ENCODE data around the gene FLCN. TPM values are rescaled to one million over a fixed set of nuclear protein-coding genes. Genes with fewer than 3 reads are reported as not detected.
"Not testable (repeated sequence)": the region's sequence is repeated elsewhere in the genome, so short reads cannot be mapped to it uniquely, and the experiment has no call there.

The FLCN gene
- total and polyA plus RNA-seq, 10 of the 15 experiments (the other 5 are each of a cell fraction or from before 2014, with no cell fraction given) = 1.1 to 24.7 (median 10.4) TPM

DNA sequence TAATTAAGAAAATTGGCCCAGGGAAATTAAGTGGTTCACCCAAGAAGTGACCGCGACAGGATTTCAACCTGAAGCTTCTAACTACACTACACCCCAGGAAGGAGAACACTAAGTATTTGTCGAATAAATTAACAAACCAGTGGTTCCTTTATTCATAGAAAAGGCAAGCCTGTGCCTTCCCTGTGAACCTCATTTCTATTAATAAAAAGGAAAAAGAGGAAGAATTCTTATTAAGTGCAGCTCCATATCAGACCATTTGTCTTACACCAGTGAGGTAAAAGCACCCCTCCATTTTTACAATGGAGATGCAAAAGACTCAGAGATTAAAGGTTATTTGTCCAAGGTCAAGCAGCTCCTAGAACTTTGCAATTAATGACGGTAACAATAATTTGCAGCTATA, 42.3 kb upstream of the FLCN start:
- 50% methylated on average over 4 of the region's 4 CpGs for WGBS (ENCODE audit: insufficient coverage, insufficient replicate concordance, low lambda C conversion rate, missing lambda C conversion rate)
- intact Hi-C loops (cut with micrococcal nuclease; ENCODE audit: unreplicated experiment) (loop anchor here (5.0 kb wide), 1 partner anchor 33 kb away; no protein-coding TSS in a partner anchor), in situ Hi-C loops (cut with MboI) (no loop called here)
- Histone ChIP-seq H3K79me2 (ENCODE audit: control insufficient read depth, insufficient read depth, low read length) (peaks cover 48% of the 10 kb centered on the region), H3K36me3 (ENCODE audit: control insufficient read depth in 2 of 2, insufficient read depth in 2 of 2, low read length in 1 of 2) (peaks cover 2 to 8% of the 10 kb centered on the region in 2 experiments; a peak in 2 of 4 replicates), H3K9me3 (replicated peaks; ENCODE audit: control insufficient read depth, insufficient read depth, low read length) (no peaks in the 10 kb centered on the region), H2AFZ (ENCODE audit: control insufficient read depth, low read depth, low read length) (no peak overlapping the region), H3K27me3 (replicated peaks in 1 of 2; ENCODE audit: control insufficient read depth in 2 of 2, insufficient read depth in 2 of 2, low read length in 1 of 2) (no peaks in the 10 kb centered on the region), H3K4me2 (ENCODE audit: control insufficient read depth, insufficient read depth) (peak overlapping the region; percentile 95), H3K4me1 (ENCODE audit: control insufficient read depth, insufficient read depth, low read length) (peaks cover 14% of the 10 kb centered on the region), H3K4me3 (peak overlapping the region; percentile 67), H4K20me1 (ENCODE audit: control insufficient read depth, insufficient read depth) (no peaks in the 10 kb centered on the region), H3K9ac (ENCODE audit: control insufficient read depth, insufficient read depth, low read length) (peak overlapping the region; percentile 98), H3K27ac (ENCODE audit: control insufficient read depth, insufficient read depth) (peak overlapping the region; percentile 21; the same call in 1 of the 2 replicates)
- RAD21 ChIA-PET (ENCODE audit: unreplicated experiment) = interaction anchor here (0.6 to 1.3 kb wide), 3 partner anchors 35 to 404 kb away, joined by 3 to 4 read pairs (median 3); no protein-coding TSS in a partner anchor
- TF ChIP-seq ASH2L (IDR thresholded peaks at IDR 0.05; ENCODE audit: borderline replicate concordance, low read depth) (no peak), RB1 (IDR thresholded peaks at IDR 0.05; ENCODE audit: borderline replicate concordance) (no peak), PAX5 (IDR thresholded peaks at IDR 0.05; ENCODE audit: borderline replicate concordance, low read depth, low read length) (no peak), TCF7 (IDR thresholded peaks at IDR 0.05; ENCODE audit: borderline replicate concordance) (no peak), FOXM1 (IDR thresholded peaks at IDR 0.05; ENCODE audit: low read depth, low read length) (no peak), NFYB (IDR thresholded peaks at IDR 0.05; ENCODE audit: insufficient read depth, low read depth, low read length) (no peak), ZNF274 (IDR thresholded peaks at IDR 0.05; ENCODE audit: insufficient read depth, insufficient read length) (no peak)
- BruUV-seq (replicated peaks) = TSS peak; percentile 74
- DNase-seq (ENCODE audit: low read depth, low spot score) = no peak
- SMC1A ChIA-PET (ENCODE audit: uncharacterized antibody, unreplicated experiment) = interaction anchor here (0.7 to 2.8 kb wide), 5 partner anchors 21 to 138 kb away, joined by 3 to 12 read pairs (median 4); no protein-coding TSS in a partner anchor
- CTCF ChIA-PET = interaction anchor here (1.3 to 2.8 kb wide), 4 partner anchors 8 to 34 kb away, joined by 3 to 13 read pairs (median 8); no protein-coding TSS in a partner anchor
- no peak for FAIRE-seq
- no peak for ATAC-seq
- POLR2A ChIA-PET = interaction anchor here (0.5 to 1.5 kb wide), 3 partner anchors 26 to 312 kb away, joined by 4 to 5 read pairs (median 4); no protein-coding TSS in a partner anchor

DNA sequence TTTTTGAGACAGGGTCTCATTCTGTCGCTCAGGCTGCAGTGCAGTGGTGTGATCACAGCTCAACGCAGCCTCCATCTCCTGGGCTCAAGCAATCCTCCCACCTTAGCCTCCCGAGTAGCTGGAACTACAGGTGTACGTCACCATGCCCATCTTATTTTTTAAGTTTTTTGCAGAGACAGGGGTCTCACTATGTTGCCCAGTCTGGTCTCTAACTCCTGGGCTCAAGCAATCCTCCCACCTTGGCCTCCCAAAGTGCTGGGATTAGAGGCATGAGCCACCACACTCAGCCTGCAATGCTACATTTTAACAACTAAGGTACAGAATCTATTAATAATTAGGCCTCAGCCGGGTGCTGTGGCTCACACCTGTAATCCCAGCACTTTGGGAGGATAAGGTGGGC, 40.5 kb upstream of the FLCN start:
- H3K9me3 ChIP-seq (replicated peaks; ENCODE audit: control insufficient read depth, insufficient read depth, low read length); H2AFZ ChIP-seq (ENCODE audit: control insufficient read depth, low read depth, low read length); ATAC-seq; BruUV-seq (replicated peaks); in situ Hi-C loops (cut with MboI); H3K4me3 ChIP-seq; H3K4me1 ChIP-seq (ENCODE audit: control insufficient read depth, insufficient read depth, low read length); POLR2A ChIA-PET; DNase-seq (ENCODE audit: low read depth, low spot score); H3K27me3 ChIP-seq (replicated peaks in 1 of 2; ENCODE audit: control insufficient read depth in 2 of 2, insufficient read depth in 2 of 2, low read length in 1 of 2); H3K9ac ChIP-seq (ENCODE audit: control insufficient read depth, insufficient read depth, low read length); FAIRE-seq; RAD21 ChIA-PET (ENCODE audit: unreplicated experiment); H4K20me1 ChIP-seq (ENCODE audit: control insufficient read depth, insufficient read depth); H3K27ac ChIP-seq (ENCODE audit: control insufficient read depth, insufficient read depth): not testable (repeated sequence)
- H3K4me2 ChIP-seq (ENCODE audit: control insufficient read depth, insufficient read depth) = peak overlapping the region; percentile 15; the same call in 1 of the 2 replicates
- 85% methylated on average over 5 of the region's 5 CpGs for WGBS (ENCODE audit: insufficient coverage, insufficient replicate concordance, low lambda C conversion rate, missing lambda C conversion rate)
- SMC1A ChIA-PET (ENCODE audit: uncharacterized antibody, unreplicated experiment) = interaction anchor here (0.9 to 1.4 kb wide), 2 partner anchors 10 to 15 kb away, joined by 3 read pairs; no protein-coding TSS in a partner anchor
- intact Hi-C loops (cut with micrococcal nuclease; ENCODE audit: unreplicated experiment) = loop anchor here (5.0 kb wide), 1 partner anchor 35 kb away; no protein-coding TSS in a partner anchor
- H3K79me2 ChIP-seq (ENCODE audit: control insufficient read depth, insufficient read depth, low read length) = peaks cover 48% of the 10 kb centered on the region
- peaks cover 8 to 15% of the 10 kb centered on the region in 2 experiments; a peak in 3 of 4 replicates for H3K36me3 ChIP-seq (ENCODE audit: control insufficient read depth in 2 of 2, insufficient read depth in 2 of 2, low read length in 1 of 2)
- CTCF ChIA-PET = interaction anchor here (1.0 kb wide), 1 partner anchor 35 kb away, joined by 3 read pairs; no protein-coding TSS in a partner anchor
